ENCODE results near the gene CDO1.
A peak's percentile ranks its signal among the peaks of the same experiment; 100 is the strongest.

The CDO1 gene

DNA sequence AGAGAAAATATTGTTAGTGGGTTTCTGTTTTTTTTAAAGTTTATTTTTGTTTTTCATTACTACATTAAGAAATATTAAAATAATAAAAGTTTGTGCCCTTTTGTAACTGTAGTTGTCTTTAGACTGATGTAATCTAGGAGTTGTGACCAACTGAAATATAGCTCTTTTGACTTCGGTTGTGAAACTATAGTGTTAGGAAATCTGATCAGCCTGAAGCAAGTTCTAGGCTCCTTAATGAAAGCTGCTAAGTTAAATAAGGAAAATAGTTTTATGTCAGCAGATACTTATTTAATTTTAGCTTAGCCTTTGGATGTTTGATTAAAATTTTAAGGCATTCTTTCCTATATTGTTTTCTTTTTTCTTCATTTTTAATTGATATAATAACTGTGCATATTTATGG lies 39.5 kb upstream of the CDO1 start:
- TF ChIP-seq, protein P1, sequence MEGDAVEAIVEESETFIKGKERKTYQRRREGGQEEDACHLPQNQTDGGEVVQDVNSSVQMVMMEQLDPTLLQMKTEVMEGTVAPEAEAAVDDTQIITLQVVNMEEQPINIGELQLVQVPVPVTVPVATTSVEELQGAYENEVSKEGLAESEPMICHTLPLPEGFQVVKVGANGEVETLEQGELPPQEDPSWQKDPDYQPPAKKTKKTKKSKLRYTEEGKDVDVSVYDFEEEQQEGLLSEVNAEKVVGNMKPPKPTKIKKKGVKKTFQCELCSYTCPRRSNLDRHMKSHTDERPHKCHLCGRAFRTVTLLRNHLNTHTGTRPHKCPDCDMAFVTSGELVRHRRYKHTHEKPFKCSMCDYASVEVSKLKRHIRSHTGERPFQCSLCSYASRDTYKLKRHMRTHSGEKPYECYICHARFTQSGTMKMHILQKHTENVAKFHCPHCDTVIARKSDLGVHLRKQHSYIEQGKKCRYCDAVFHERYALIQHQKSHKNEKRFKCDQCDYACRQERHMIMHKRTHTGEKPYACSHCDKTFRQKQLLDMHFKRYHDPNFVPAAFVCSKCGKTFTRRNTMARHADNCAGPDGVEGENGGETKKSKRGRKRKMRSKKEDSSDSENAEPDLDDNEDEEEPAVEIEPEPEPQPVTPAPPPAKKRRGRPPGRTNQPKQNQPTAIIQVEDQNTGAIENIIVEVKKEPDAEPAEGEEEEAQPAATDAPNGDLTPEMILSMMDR (IDR thresholded peaks at IDR 0.05) = no peak
- Histone ChIP-seq H3K27me3 (no peaks in the 10 kb centered on the region), H3K4me1 (ENCODE audit: control insufficient read depth in 1 of 2, insufficient read depth in 1 of 2, low read depth in 1 of 2, low read length in 1 of 2) (peaks cover 29 to 36% of the 10 kb centered on the region in 2 experiments), H3K9me3 (no peaks in the 10 kb centered on the region), H3K27ac (peak overlapping the region; percentile 47), H3K36me3 (no peaks in the 10 kb centered on the region), H3K4me3 (ENCODE audit: low read depth in 1 of 2, low read length in 1 of 2) (no peak overlapping the region)

DNA sequence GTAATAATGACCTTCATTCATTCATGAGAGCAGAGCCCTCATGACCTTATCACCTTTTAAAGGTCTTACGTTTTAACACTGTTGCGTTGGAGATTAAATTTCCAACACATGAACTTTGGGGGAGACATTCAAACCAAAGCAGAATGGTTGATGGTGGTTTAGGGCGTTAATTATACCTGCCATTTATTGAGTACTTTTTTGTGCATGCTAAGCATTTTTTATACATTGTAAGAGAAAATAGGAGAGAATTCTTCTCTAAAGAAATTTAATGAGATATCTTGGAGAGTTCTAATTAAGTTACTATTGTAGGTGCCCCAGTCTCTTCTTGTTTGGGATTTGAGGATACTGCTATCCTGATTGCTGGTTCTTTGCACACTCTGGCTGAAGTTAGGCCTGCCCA lies 37.7 kb upstream of the CDO1 start:
- TF ChIP-seq, protein P1 (IDR thresholded peaks at IDR 0.05) = no peak
- Histone ChIP-seq H3K27ac (no peak overlapping the region), H3K4me1 (ENCODE audit: control insufficient read depth in 1 of 2, insufficient read depth in 1 of 2, low read depth in 1 of 2, low read length in 1 of 2) (peaks cover 47 to 53% of the 10 kb centered on the region in 2 experiments), H3K36me3 (no peaks in the 10 kb centered on the region), H3K27me3 (no peaks in the 10 kb centered on the region), H3K9me3 (no peaks in the 10 kb centered on the region), H3K4me3 (ENCODE audit: low read depth in 1 of 2, low read length in 1 of 2) (no peak overlapping the region)

DNA sequence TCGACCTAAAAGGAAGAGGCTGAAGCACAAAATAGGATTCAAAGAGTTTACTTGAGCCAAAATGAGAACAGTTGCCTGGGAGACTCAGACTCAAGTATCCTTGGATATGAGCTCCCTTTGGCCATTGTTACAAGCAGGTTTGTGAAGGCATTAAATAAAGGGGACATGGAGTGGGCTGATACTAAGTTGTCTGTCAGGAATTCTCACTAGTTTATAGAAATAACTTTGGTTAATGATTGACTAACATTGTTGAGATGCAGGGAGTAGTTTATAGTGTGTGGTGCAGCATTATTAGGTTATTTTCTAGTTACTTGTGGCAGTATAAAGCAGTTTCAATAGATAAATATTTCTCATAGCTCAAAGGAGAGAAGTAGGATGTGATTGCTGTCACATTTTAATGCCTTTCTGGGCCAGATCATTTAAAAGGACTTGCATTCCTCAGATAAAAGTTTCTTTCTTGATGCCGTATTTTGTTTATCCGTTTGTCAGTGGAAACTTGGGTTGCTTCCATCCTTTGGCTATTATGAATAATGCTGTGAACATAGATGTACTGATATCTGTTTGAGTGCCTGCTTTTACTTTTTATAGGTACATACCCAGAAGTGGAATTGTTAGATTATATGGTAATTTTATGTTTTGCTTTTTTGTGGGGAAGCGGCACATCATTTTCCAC lies 34.4 kb upstream of the CDO1 start:
- no peaks in the 10 kb centered on the region for H3K9me3 ChIP-seq
- H3K36me3 ChIP-seq = no peaks in the 10 kb centered on the region
- H3K4me1 ChIP-seq (ENCODE audit: control insufficient read depth in 1 of 2, insufficient read depth in 1 of 2, low read depth in 1 of 2, low read length in 1 of 2) = peaks cover 39 to 43% of the 10 kb centered on the region in 2 experiments
- no peaks in the 10 kb centered on the region for H3K27me3 ChIP-seq
- TF ChIP-seq, protein P1 (IDR thresholded peaks at IDR 0.05) = no peak
- H3K27ac ChIP-seq = peak overlapping the region; percentile 14
- no peak overlapping the region for H3K4me3 ChIP-seq (ENCODE audit: low read depth in 1 of 2, low read length in 1 of 2)

DNA sequence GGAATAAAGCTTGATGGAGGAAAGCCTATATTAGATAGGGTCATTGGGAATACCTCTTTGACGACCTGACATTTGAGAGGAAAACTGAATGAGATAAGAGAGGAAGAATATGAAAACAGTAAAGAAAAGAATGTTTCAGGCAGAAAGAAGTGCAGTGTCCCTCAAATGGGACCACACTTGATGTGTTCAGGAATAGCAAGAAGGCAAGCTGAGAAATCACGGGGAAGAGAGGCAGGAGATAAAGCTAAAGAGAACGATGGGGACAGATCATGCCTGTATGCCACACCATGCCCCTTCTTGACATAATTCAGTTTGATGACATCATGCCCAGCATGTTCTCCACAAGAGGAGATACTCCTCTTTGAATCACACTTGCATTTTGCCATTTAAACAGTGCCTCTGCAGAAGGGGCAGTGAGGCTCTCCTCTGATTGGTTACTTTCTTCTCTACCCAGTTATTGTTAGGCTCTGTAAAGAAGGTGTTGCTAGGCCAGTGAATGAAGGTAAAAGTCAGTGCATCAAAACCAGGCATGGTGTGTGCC lies 32.9 kb upstream of the CDO1 start:
- no peaks in the 10 kb centered on the region for H3K27me3 ChIP-seq
- no peak overlapping the region for H3K4me3 ChIP-seq (ENCODE audit: low read depth in 1 of 2, low read length in 1 of 2)
- H3K9me3 ChIP-seq = no peaks in the 10 kb centered on the region
- TF ChIP-seq, protein P1 (IDR thresholded peaks at IDR 0.05) = no peak
- peak overlapping the region; percentile 14 for H3K27ac ChIP-seq
- H3K36me3 ChIP-seq = no peaks in the 10 kb centered on the region
- peaks cover 44 to 51% of the 10 kb centered on the region in 2 experiments for H3K4me1 ChIP-seq (ENCODE audit: control insufficient read depth in 1 of 2, insufficient read depth in 1 of 2, low read depth in 1 of 2, low read length in 1 of 2)

DNA sequence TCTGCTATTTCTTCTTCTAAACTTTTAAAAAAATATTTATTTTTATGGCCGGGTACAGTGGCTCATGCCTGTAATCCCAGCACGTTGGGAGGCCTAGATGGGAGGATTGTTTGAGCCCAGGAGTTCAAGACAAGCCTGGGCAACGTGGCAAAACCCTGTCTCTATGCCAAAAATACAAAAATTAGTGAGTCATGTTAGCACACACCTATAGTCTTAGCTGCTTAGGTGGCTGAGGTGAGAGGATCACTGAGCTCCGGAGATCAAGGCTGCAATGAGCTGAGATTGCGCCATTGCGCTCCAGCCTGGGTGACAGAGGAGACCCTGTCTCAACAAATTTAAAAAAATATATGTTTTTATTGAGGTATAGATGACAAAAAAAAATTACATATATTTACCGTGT lies 30.8 kb upstream of the CDO1 start:
- no peak overlapping the region for H3K4me3 ChIP-seq (ENCODE audit: low read depth in 1 of 2, low read length in 1 of 2)
- TF ChIP-seq, protein P1 (IDR thresholded peaks at IDR 0.05) = no peak
- no peaks in the 10 kb centered on the region for H3K9me3 ChIP-seq
- H3K27ac ChIP-seq = no peak overlapping the region
- peaks cover 61 to 71% of the 10 kb centered on the region in 2 experiments for H3K4me1 ChIP-seq (ENCODE audit: control insufficient read depth in 1 of 2, insufficient read depth in 1 of 2, low read depth in 1 of 2, low read length in 1 of 2)
- H3K27me3 ChIP-seq = no peaks in the 10 kb centered on the region
- H3K36me3 ChIP-seq = no peaks in the 10 kb centered on the region
